Common myeloid progenitor, CD34-positive (primary cell): Measurements from ENCODE around the gene SP3.
A peak's percentile ranks its signal among the peaks of the same experiment; 100 is the strongest.

ENCODE experiments used
- CTCF ChIA-PET: fragments of 350-600 bp; sonication (Branson Sonifier 250); formaldehyde crosslinking; loops from one replicate; lab custom pipeline; 2021; ENCODE audit warnings: antibody characterized with exemption; lab: Charles Lee
- POLR2A ChIA-PET: fragments of 350-600 bp; sonication (Branson Sonifier 250); formaldehyde crosslinking; loops from one replicate; lab custom pipeline; 2021; ENCODE audit warnings: antibody characterized with exemption; lab: Charles Lee
- DNase-seq, 3 donors: peaks; one replicate each; pipeline versions ENCODE4 v3.0.0 to v3.0.0-alpha.2; 2013
- H3K27ac ChIP-seq, 2 experiments: 1 replicate in 1 of 2; 2 replicates in 1 of 2; pipeline ENCODE4 v1.7.0; 2013; ENCODE audit warnings: inconsistent platforms in 2 of 2, low read length in 2 of 2, mild to moderate bottlenecking in 2 of 2, low read depth in 1 of 2, moderate library complexity in 1 of 2; ENCODE audit not compliant: severe bottlenecking in 2 of 2, insufficient read depth in 1 of 2, poor library complexity in 1 of 2
- H3K27me3 ChIP-seq, 5 experiments: replicated peaks in 2 of 5; 1 replicate in 3 of 5; 2 replicates in 2 of 5; pipeline versions ENCODE4 v1.6.1 to v1.7.0; 2013; ENCODE audit warnings: low read length in 4 of 5, mild to moderate bottlenecking in 2 of 5, moderate library complexity in 2 of 5, inconsistent platforms in 1 of 5; ENCODE audit not compliant: insufficient read depth in 5 of 5, control insufficient read depth in 4 of 5
- H3K36me3 ChIP-seq, 4 experiments: 1 replicate in 2 of 4; 2 replicates in 2 of 4; pipeline versions ENCODE4 v1.6.1 to v1.7.0; 2013; ENCODE audit warnings: low read length in 3 of 4, control low read depth in 1 of 4, mild to moderate bottlenecking in 1 of 4; ENCODE audit not compliant: control insufficient read depth in 4 of 4, insufficient read depth in 4 of 4
- H3K4me1 ChIP-seq, 4 experiments: 1 replicate in 3 of 4; 2 replicates in 1 of 4; pipeline versions ENCODE4 v1.6.1 to v1.7.1; 2013; ENCODE audit warnings: low read length in 3 of 4, mild to moderate bottlenecking in 3 of 4, control low read depth in 1 of 4, inconsistent platforms in 1 of 4, moderate library complexity in 1 of 4; ENCODE audit not compliant: control insufficient read depth in 4 of 4, insufficient read depth in 4 of 4; ENCODE audit errors: control extremely low read depth in 1 of 4
- H3K4me3 ChIP-seq, 7 experiments: 1 replicate in 4 of 7; 2 replicates in 3 of 7; pipeline versions ENCODE4 v1.5.1 to v1.7.0; 2013; ENCODE audit warnings: mild to moderate bottlenecking in 7 of 7, low read length in 6 of 7, moderate library complexity in 6 of 7, inconsistent platforms in 2 of 7, low read depth in 2 of 7, control low read depth in 1 of 7; ENCODE audit not compliant: insufficient read depth in 4 of 7, control insufficient read depth in 1 of 7; ENCODE audit errors: extremely low read depth in 1 of 7
- H3K9me3 ChIP-seq, 5 experiments: 1 replicate in 4 of 5; 2 replicates in 1 of 5; pipeline versions ENCODE4 v1.6.1 to v1.7.1; 2013; ENCODE audit warnings: low read length in 4 of 5, mild to moderate bottlenecking in 2 of 5, inconsistent platforms in 1 of 5, low read depth in 1 of 5, moderate library complexity in 1 of 5; ENCODE audit not compliant: control insufficient read depth in 4 of 5, insufficient read depth in 2 of 5; ENCODE audit errors: control extremely low read depth in 1 of 5
- WGBS: methylation state at CpG from one replicate; pipeline ENCODE4 v1.1.5; 2013; ENCODE audit not compliant: insufficient coverage; 5-methylcytosine and 5-hydroxymethylcytosine counted together

The SP3 gene

GRCh38 chr2:173858291-173858731 lies 106.9 kb downstream of the SP3 start:
- Histone ChIP-seq H3K27ac (no peak overlapping the region), H3K4me3 (no peak overlapping the region), H3K4me1 (peaks cover 0 to 23% (median 5%) of the 10 kb centered on the region in 4 experiments), H3K36me3 (no peaks in the 10 kb centered on the region), H3K9me3 (no peaks in the 10 kb centered on the region), H3K27me3 (no peaks in the 10 kb centered on the region)
- 65% methylated on average over 8 of the region's 10 CpGs for WGBS
- POLR2A ChIA-PET: no interaction called here
- CTCF ChIA-PET: interaction anchor here (1.0 kb wide), 1 partner anchor 11 kb away, joined by 4 read pairs; no protein-coding TSS in a partner anchor
- peak in 1 of 3 donors; percentile 13 for DNase-seq
